Kasumi-1 (cell line): ENCODE measurements around the gene TENM4.
A peak's percentile ranks its signal among the peaks of the same experiment; 100 is the strongest.

Source experiments
- DNase-seq, 2 experiments: peaks; one replicate each; lab custom pipeline; 2025; lab: John Stamatoyannopoulos, UW

Gene TENM4

DNA sequence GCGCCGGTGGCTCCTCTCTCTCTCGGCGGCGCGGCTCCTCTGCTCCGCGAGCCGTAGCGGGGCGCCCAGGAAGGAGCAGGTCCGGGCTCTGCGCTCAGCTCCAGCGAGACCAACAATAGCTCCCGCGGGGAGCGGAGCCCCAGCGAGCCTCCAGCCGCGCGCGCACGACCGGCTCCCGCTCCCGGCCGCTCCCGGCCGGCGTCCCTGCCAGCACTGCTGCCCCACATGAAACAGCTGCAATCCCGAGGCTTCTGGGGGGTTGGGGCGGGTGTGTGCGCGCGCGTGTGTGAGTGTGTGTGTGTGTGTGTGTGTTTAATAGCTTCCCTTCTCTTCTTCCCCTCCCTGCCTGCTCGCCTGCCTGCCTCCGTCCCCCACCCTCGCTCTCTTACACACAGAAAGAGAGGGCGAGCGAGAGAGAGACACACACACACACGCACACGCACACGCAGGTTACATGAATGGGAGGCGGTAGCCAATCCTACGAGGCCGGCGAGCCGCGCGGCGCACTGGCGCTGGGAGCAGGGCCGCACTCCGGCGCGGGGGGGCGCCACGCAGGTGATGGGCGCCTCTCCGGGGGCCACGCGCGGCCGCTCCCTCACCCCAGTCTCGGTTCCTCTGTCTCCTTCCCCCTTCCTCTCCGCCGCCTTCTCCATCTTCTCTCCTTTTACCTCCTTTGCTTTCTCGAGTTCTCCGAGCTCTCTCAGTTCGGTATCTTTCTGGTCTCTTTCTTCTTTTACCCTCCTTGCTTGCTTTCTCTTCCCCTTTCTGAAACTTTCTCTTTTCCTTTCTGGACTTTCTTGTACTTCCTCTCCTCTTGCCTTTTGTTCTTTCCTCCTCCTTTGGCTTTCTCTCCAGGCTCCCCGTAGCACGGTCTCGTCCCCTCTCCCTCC, at the start of gene TENM4:
TENM4 (minus strand) TSS at position 460 of the 890 bp plus-strand sequence. CDS start 371,086 bp downstream, outside the sequence.
- no peak for DNase-seq

DNA sequence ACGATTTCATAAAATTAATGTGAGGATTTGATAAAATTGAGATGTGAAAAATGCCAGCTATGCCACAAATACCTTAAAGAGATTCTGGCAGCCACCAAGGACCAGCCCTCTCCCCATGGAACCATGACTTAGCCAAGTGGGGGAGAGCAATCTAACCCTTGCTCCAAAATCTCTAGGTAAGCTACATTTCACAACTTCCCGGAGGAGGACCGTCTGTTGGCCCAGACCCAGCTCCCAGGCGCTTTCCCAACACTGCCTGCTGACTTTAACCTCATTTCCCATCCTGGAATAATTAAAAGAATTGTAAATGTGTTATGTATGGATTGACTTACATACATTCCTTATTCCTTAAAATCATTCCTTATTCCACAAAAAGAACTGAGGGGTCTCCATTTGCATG, 47.5 kb upstream of the TENM4 start:
- DNase-seq: no peak

DNA sequence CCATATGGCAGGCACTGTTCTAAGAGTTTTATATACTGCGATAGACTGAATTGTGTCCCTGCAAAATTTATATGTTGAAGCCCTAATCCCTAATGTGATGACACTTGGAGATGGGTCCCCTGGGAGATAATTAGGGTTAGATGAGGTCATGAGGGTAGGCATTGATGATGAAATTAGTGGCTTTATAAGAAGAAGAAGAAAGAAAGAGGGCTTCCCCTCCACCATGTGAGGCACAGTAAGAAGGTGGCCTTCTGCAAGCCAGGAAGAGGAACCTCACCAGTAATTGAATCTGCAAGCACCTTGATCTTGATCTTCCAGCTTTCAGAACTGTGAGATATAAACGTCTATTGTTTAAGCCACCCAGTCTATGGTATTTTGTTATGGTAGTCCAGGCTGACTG, 46.6 kb upstream of the TENM4 start:
- no peak for DNase-seq

DNA sequence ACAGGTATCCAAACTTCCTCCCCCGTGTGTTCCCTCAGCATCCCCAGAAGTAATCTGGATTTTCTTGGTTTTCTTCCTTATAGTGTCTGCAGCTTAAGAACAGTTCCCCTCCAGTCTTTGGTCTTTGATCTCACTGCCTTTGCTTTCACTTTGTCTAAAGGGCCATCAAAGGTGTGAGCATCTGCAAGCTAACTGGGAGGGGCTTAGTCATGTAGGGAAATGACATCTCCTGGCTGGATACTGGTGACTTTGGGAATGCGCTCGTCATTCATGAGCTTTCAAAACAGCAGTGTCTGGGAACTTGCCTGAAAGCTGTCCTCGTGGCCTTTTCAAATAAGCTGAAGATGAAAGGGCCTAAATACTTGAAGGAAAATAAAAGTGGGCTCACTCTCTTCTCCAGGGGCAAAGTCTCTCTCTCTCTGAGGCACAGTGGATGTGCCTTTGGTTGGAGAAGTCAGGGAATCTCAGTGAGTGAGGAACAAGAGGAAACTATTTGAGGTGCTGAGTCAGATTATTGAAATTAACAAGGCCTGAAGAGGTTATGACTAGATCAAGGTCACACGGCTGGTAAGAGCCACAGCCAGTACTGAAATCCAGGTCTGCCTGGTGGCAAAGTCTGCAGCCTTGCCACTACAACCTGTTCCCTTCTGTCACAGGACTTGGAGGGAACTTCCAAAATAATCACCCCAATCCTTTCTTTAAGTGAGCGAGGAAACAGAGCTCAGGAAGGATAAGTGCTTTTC, 45.6 kb upstream of the TENM4 start:
- no peak for DNase-seq

DNA sequence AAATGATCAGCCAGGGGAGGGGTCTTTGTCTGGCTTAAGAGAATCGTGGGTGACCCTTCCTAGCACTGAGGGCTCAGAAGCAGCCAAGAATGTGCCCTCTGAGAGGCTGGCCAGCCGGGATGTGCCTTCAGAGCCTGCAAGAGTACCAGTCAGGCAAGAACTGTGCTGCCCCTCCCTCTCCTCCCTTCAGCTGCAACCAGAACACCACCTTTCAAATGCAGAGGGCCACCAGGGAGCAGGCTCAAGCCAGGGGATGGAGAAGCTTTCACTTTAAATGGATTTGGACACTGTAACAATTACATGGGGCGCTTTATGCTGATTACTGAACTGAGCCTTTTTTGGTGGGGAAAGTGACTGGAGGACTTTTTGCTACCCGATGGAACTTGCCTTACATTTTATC, 44.9 kb upstream of the TENM4 start:
- no peak for DNase-seq

DNA sequence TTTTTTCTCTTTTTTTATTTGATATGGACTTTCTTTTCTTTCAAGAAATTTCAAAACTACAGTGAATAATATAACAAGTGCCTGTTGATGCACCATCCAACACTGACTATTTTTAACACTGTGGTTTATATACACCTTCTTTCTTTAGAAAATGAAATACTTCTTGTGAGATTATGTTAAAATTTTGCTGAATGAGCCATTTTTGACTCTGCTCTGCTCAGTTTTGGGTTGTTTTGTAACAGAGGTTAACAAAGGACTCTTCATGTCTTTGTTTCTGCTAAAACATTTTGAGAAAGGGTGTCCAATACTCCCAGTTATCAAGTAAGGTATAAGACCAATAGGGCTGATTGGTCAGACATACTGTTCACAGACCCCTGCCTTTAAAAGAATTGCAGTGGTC, 44.0 kb upstream of the TENM4 start:
- DNase-seq: no peak

DNA sequence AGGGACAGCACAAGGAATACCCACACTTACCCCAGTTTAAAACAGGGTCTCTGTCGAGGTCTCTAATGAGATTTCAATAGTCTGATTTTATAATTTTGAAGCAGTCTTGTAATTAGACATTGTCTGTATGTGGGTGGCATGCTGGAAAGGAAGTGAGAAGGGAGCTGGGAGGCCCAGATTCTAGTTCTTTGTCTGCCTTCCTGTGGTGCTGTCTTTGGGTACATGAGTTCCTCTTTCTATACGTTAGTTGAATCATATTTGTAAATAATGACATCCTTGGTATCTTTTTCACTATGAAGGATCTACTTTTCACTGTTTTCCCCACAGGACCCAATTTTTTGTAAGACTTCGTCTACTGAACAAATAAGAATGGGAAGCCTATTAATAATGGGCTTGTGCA, 42.0 kb upstream of the TENM4 start:
- DNase-seq: peak; percentile 82 to 84

DNA sequence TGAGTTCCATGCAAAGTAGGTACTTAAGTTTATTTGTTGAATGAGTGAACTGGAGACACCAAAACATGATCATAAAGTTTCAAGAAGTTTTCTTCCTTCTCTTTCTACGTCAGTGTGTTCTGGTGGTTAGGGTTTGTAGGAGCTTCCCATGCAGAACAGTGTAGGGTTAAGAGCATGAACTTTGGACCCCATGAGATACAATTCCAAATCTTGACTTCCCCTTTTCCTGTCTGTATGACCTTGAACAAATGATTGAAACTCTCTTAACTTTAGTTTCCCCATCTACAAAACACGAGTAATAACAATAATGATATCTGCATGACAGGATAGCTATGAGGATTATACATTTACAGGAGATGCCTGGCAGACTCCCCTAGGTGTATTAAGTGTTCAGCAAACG, 41.0 kb upstream of the TENM4 start:
- no peak for DNase-seq

DNA sequence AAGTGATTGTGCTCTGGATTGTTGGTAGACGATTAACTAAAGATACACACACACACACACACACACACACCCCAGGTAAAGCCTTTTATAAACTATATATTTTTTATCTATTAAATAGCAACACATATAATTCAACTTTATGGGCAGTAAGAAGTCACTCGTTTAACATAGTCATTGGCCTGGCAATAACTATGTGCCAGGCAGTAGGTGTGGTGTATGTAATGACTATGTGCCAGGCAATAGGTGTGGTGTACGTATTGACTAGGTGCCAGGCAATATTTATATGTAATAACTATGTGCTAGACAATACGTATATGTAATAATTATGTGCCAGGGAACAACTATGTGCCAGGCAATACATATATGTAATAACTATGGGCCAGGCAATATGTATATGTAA, 40.0 kb upstream of the TENM4 start:
- DNase-seq: no peak

DNA sequence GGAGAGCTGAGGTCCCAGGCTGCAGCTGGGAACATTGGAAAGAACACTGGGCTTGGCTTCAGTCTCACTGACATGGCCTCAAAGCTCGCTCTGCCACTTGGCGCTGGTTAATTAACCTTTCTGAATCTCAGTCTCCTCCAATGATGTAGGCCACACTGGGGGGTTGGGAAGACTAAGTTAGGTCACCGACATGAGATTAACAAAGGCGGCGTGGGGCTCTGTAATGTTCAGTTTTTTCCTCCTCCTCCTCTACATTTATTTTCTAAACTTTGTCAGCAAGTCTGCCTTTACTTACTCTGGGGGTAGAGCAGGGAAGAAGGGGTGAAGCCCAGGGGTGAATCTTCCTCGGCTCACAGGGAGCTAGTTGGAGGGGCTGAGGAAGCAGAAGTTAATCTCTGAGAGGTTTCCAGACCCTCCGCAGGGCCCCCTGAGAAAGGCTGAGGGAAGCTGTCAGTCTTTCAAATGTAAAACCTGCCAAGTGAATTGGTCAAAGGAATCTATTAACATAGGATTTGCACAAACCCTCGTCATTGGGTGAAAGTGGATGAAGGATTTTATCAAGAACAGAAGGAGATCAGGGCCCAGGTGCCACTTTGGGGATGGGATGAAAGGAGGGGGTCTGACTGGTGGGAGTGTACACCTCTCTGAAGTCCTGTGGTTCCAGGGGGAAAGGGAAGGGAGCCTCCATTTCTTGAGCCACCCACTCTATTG, 32.1 kb upstream of the TENM4 start:
- no peak for DNase-seq

DNA sequence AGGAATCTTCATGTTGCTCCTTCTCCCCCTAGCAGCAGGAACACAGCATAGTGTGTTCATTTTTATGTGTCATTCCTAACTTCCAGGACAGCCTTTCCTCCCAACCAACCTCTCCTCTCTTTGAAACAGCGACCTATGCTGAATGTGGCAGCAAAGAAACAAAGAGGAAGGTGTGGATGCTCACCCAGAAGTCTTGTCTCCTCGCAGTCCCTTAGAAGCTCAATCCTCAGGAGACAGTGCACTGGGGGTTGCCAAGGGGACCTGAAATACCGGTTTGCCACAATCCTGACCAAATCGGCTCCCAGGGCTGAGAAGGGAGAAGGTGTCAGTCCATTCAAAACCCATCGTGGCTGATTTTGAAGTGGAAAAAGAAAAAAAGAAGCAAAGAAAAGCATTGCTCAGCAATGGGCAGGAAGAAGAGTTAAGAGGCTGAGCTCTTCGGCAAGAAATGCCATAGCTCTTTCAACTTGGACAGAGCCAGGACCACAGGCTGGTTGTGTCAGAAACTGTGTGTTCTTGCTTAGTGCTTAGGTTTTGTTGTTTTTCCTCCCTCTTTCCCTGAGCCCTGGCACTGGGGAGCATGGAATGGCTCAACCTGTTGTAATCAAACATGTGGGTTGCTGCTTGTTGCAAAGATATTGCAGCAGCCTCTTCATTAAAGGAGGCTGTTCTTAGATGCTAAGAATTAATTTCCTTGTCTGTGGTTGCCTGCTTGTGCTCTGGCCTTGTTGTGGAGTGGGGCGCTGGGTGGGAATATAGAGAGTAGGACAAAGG, 30.4 kb upstream of the TENM4 start:
- DNase-seq: no peak

DNA sequence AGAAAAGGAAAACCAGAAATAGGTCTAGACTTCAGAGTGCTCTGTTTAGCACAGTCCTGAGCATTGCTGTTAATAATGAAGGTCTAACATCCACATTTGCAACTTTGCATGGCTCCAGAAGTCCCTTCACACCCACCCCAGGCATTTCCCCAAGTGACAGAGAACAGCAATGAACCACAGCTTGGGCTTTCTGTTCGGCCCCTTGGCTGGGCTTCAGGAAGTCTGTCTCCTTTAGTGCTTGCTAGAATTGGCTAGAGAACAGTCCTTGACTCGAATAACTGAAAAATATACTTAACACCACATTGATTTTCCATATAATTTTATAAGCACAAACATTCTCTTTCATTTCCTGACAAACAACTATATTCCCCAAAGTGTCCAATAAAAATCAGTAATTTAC, 29.3 kb upstream of the TENM4 start:
- no peak for DNase-seq

DNA sequence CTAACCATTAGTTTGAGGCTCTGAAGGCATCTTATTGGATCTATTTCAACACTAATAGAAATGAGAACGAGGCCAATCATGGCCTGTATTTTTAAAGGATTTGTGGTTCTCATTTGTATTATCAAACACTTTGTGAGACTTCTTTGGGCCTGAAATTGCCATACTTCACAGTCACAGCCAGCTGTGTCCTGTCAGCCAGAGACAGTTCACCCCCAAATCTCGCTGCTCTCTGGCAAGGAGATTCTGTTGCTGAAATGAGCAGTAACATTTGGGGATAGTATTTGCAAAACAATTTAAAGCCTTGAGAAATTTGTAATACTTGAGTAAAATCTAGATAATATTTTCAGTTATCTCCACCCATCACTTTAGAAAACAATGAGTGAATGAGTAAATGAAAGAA, 26.9 kb upstream of the TENM4 start:
- no peak for DNase-seq

DNA sequence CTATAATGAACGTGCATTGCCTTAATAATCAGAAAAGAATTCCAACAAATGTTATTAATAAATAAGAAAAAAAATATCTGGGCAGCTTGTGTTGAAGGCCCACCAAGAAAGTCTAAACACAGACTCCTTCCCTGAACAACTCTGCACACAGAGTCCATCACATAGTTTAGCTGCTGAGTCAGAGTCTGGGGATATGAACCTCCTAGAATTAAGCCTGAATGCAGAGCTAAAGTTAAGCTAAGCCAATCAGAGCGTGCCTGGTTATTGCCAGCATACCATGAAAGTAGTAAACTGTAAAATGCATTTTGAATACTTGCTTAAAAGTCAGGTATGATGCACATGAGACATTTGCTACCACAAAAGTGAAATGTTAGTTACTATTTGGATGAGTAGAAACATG, 25.6 kb upstream of the TENM4 start:
- DNase-seq: no peak

DNA sequence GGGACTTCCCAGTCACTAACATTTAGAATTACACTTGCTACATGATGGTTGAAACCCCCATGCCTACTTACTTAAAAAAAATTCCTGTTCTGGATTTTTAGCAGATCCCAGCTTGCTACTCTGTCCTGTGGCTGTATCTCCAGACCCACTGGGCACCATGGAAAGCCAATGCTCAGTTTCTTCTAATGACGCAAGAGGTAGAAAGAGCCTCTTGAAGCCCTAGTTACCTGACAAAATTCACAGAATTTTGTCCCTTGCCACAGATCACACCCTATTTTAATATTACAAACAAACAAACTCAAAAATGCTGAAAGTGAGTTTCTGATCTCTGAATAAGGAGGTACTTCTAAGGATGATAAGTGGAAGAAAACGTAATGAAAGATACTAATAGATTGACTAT, 24.3 kb upstream of the TENM4 start:
- no peak for DNase-seq

DNA sequence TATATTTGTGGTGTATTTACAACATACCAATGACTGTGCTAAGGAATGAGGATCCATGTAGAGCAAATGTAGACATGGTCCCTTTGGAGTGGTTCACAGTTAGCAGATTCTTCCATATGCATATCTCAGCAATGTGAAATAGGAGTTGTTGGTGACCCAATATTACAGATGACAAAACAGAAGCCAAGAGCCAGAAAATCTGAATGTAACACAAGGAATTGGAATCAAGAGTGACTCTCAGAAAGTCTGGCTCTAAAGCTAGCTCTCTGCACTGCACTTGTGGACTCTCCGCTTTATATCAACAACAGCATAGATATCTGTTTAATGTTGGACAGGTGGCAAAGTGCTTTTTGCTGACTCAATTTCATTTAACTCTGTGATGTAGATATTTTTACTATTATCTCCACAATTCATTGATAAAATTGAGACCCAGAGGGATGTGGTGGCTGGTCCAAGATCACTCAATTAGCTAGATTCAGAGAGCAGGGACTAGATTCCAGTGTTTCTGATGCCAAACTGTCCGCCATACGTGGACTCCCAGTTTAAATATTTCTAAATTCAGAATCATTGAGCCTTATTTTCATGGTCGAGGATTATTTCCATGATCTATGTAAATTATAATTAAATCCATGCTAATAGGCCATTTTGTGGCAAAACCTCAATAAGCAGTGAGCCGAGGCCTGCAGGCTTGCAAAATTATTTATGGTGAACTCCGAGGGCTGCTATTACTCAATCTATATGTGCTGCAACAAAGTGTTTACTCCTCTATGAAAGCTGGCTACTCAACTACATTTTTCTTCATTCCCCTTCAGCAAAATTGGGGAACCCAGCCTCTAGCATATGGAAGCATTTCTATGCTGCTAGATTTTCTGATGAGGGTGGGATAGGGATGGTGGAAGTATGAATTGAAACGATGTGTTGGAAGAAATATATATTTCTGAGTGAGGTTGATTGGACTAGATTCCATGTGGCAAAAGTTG, 21.1 kb upstream of the TENM4 start:
- DNase-seq: no peak

DNA sequence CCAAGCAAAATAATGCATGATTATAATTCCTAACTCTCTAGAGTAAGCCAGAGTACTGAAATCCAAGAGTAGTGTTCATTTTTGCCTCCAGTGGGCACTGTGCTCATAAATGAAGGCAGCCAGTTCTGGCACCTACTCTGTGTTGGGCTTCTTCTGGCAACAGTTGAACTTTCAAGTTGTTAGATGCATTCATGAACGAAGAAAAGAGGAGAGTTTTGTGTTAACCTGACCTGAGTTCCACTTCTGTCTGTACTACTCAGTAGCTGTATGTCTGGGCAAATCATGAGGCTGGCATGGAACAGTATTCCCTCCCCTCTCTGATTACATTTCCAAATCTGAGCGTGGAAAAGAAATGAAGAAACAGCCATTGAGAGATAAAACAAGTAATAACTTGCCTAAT, 20.3 kb upstream of the TENM4 start:
- DNase-seq: peak; percentile 22 to 58

DNA sequence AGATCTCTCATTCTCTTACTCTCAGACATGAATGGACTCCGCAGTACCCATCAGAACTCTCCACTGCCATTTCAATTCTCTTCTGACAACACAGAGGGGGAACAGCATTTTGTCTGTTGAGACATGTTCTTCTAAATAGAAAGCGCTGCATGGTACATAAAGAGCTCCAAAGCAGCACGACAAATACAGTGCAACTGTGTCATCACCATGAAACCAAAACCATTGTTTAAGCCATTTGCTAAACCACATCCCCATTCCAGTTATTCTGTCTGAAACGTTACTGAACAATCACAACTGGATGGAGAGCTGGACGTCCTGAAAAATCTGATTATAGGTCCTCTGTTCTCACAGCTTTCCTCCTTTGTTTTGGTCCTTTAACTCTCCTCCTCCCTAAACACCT, 17.9 kb upstream of the TENM4 start:
- DNase-seq: no peak

DNA sequence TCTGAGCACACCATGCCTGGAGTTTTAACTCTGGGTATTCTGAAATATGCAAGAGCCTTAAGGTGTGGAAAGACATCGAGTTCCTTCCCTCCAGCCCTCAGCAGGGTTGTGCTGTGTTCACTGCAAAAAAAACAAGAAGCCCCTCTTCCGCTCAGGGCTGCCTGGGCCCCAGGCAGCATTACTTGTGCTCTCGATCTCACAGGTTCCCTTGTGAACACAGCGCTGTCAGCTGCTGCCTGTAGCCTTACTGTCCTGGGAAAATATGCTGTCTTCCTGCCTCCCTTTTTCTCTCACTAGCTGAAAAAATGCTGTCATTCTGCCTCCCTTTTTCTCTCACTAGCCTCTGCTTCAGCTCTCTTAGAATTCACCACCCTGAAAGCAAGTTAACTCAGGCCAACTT, 15.7 kb upstream of the TENM4 start:
- DNase-seq: no peak

DNA sequence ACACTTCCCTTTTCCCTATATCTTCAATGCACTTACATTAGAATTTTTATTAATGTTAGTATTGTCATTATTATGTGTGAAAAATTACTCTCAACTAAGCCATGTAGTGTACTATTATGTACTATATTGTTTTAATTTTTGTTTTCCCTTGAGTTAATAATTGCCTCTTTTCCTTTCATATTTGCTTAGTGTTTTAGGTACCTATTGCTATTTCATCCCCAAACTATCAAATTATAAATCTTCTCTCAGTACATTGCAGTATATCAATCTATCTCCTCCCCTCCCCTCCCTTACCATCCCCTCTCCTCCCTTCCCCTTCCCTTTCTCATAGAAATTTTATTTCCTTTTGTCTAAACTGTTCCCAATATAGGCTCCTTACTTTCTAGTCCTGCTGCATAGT, 12.8 kb upstream of the TENM4 start:
- DNase-seq: no peak

DNA sequence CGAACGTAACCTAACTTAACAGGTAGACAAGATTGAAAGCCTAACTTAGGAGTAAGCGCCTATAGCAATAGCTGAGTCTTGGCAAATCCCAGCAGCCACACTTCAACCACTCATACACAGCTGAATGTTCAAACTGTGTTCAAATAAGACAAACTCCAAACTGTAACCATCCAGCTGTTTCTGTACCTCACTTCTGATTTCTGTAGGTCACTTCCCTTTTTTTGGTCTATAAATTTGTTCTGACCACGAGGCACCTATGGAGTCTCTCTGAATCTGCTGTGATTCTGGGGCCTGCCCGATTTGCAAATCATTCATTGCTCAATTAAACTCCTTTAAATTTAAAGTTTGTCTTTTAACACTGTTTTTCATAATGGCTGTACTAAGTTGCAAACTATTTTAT, 8.2 kb upstream of the TENM4 start:
- DNase-seq: no peak
